Astrocyte of the spinal cord (primary cell): Measurements from ENCODE around the gene PIP4K2B.
"Not testable (repeated sequence)": the region's sequence is repeated elsewhere in the genome, so short reads cannot be mapped to it uniquely, and the experiment has no call there.

ENCODE experiments used
- DNase-seq: peaks from one replicate; pipeline ENCODE4 v3.0.0; 2011; ENCODE audit warnings: low read depth, low spot score
- H3K4me3 ChIP-seq: 2 replicates; pipeline ENCODE4 v1.5.1; 2011; ENCODE audit warnings: low read depth, mild to moderate bottlenecking, low read length, moderate library complexity
- CTCF ChIP-seq: IDR thresholded peaks from 2 replicates; pipeline ENCODE4 v1.5.1; 2012; ENCODE audit warnings: low read depth, mild to moderate bottlenecking, low read length, inconsistent platforms
- in situ Hi-C: cut with HindIII; loops from 2 replicates; pipeline ENCODE4 v1.10.0; 2017; ENCODE audit warnings: low sequenced_read_pairs

PIP4K2B gene

GRCh38 chr17:38794221-38794620 lies 5.1 kb downstream of the PIP4K2B start:
- no peak for DNase-seq
- TF ChIP-seq CTCF: no peak
- no peak overlapping the region for H3K4me3 ChIP-seq
- in situ Hi-C loops: no loop called here

- TF ChIP-seq CTCF: no peak
- DNase-seq: no peak
- H3K4me3 ChIP-seq: no peak overlapping the region
- in situ Hi-C loops: no loop called here
These were observed 8.2 kb downstream of the PIP4K2B start for GRCh38 chr17:38791162-38791561.

GRCh38 chr17:38790148-38790707 lies 9.1 kb downstream of the PIP4K2B start:
- in situ Hi-C loops, DNase-seq, H3K4me3 ChIP-seq: not testable (repeated sequence)

GRCh38 chr17:38789185-38789584 lies 10.2 kb downstream of the PIP4K2B start:
- no peak for TF ChIP-seq CTCF
- H3K4me3 ChIP-seq: no peak overlapping the region
- in situ Hi-C loops: no loop called here
- no peak for DNase-seq

- in situ Hi-C loops, DNase-seq, H3K4me3 ChIP-seq: not testable (repeated sequence)
These were observed 11.4 kb downstream of the PIP4K2B start for GRCh38 chr17:38787999-38788398.

GRCh38 chr17:38786372-38786771 lies 13.0 kb downstream of the PIP4K2B start:
- no peak for DNase-seq
- H3K4me3 ChIP-seq: no peak overlapping the region
- TF ChIP-seq CTCF: no peak
- in situ Hi-C loops: no loop called here

GRCh38 chr17:38783227-38783626 lies 16.1 kb downstream of the PIP4K2B start:
- in situ Hi-C loops: no loop called here
- no peak for TF ChIP-seq CTCF
- H3K4me3 ChIP-seq: no peak overlapping the region
- DNase-seq: no peak
